NCI-H524 treated with DMSO at 0.1 percent for 48 hours (cell line): Measurements from ENCODE around the gene TIMM29.
A peak's percentile ranks its signal among the peaks of the same experiment; 100 is the strongest.

ENCODE experiments used
- DNase-seq: peaks from one replicate; lab custom pipeline; 2025; lab: John Stamatoyannopoulos, UW

TIMM29 gene

GRCh38 chr19:10928563-10929401, at the start of gene TIMM29, which contains the start of gene YIPF2:
TSS of gene TIMM29 (plus strand) at chr19:10928811. CDS start at chr19:10928823, 12 bp downstream.
TSS of gene YIPF2 (minus strand) at chr19:10928639. CDS start at chr19:10928410, 229 bp downstream.
- peak; percentile 95 for DNase-seq

DNA sequence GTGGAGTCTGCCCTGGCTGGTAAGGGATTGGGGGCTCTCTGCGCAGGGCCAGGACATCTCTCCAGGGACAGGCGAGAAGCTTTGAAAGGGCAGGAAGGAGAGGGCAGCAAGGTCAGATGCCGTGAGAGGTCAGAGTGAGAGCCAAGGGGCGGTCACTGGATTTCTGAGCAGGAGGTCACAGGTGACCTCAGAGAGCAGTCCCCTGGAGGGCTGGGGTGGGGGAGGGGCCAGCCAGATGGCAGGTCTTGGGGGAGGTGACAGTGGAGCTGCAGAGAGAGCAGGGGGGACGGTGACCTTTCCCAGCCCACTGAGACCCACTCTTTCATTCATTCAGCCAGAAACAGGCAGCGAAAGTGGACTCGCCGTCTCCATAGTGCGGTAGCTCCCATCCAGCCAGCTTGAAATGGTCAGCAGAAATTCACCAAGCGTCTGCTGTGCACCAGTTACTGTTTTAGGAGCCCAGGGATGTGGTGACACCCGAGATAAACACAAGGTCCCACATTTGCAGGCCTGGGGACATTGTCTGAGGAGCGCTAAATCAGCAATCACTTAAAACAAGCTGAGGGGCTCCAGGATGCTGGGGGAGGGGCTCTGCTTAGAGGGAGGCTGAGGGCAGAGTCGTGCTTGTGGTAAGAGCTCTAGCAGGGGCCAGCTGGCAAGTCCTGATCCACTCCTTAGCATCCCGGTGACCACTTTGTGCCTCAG, 47.1 kb upstream of the TIMM29 start:
- DNase-seq: no peak

DNA sequence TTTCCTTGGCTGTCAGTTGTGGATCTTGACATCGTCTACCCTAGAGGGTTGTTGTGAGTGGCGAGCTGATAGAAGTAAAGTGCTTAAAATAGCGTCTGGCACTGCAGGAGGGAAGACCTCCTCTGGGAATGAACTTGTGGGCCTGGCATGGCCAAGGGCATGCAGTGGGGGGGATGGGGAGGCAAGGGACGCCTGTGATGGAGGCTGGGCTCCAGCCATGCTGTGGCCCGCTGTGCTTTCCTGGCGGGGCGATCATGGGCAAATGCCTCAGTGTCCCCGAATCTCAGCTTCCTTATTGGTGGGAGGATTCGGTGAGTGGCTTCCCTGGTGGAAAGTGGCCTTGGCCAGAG, 46.5 kb upstream of the TIMM29 start:
- no peak for DNase-seq

- DNase-seq: no peak
Observed at GRCh38 chr19:10884274-10884673, 44.3 kb upstream of the TIMM29 start.

DNA sequence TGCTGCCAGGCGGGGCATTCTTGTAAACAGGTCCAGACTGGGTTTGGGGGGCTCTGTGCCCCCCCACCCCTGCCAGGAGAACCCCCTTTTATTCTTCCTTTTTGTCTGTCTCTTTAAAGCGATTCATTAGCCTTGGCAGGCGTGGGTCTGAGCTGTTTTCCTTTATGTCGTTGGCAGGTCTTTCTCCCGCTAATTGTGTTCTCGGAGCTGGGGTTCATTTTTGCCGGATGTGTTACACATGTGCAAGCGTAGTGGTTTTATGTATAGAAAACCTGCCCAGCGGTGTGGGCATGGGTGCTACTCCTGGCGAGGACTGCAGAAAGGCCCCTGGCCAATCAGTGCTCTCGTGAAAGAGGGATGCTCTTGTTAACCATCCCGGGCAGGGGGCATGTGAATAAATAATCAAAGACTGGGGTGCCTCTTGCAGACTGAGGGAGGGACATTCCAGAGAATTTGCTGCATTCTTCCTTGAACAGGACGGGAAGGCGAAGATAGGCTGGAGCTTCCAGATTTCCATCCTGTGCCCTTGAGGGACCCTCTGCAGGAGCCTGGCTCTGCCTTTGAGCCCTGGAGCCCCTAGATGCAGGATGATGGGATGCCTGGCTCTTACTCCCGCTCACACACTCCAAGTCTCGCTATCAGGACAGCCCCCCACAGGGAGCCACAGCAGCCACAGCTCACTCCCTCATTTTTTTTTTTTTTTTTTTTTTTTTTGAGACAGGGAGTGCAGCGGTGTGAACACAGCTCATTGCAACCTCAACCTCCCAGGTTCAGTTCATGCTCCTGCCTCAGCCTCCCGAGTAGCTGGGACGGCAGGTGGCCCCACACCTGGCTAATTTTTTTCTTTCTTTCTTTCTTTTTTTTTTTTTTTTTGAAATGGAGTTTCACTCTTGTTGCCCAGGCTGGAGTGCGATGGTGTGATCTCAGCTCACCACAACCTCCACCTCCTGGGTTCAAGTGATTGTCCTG, 43.1 kb upstream of the TIMM29 start:
- no peak for DNase-seq

DNA sequence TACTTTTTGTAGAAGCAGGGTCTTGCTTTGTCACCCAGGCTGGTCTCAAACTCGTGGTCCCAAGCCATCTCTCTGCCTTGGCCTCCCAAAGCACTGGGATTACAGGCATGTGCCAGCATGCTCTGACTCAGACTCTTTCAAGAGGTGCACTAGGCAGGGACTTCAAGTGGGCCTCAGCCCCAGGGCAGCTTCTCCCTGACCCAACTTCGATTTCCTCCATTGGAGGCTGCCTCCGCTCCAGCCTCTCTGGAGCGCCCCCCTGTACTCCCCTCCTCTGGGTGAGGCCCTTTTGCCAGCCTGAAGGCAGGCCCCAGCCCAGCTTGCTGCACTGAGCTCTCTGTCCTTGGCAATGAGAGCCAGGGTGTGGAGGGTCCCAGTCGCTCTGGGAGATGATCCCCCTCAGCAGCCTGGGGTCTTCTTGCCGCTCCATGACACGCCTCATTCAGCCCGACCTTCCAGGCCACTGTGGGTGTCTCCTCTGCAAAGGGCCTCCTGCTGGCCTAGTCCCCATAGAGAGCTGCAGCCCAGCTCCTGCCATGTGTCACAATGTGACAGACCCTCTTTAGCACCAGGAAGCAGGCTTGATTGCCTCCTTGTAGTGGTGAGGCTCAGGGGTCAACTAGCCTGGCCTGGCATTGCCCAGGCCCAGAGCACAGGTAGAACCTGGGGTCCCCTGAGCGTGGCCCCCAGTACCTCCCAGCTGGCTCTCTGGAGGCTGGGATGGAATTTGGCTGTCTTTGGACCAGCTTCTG, 40.8 kb upstream of the TIMM29 start:
- DNase-seq: no peak

DNA sequence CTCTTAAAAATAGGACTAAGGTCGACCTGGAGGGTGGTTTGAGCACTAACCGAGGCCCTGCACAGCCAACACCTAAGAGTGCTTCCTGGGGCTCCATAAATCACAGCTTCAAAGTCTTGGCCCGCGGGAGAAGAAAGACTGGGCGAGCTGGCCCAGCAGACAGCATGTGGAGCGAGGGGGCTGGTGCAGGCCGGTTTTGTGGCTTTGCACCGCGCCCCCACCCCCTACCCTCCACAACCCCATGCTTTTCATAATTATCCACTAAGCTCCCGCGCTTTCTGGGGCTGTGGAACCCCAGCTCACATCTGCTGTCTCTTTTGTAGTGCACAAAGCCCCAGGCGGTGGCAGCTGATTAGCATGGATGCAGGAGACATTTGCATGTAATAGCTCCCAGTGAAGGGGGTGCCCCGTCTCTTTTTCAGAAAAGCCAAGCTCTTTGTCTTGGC, 40.2 kb upstream of the TIMM29 start:
- peak; percentile 70 for DNase-seq

DNA sequence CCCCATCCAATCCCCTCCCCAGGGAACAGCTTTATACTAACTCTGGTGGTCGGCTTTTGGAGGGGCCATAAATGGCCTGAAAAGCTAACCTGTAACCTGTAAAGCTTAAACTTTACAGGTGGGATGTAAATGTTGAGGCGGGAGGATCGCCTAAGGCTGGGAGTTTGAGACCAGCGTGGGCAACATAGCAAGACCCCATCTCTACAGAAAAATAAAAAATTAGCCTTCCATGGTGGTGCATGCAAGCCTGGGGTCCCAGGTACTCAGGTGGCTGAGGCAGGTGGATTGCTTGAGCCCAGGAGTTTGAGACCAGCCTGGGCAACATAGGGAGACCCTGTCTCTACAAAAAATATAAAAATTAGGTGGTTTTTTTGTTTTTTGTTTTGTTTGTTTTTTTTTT, 38.7 kb upstream of the TIMM29 start:
- no peak for DNase-seq

DNA sequence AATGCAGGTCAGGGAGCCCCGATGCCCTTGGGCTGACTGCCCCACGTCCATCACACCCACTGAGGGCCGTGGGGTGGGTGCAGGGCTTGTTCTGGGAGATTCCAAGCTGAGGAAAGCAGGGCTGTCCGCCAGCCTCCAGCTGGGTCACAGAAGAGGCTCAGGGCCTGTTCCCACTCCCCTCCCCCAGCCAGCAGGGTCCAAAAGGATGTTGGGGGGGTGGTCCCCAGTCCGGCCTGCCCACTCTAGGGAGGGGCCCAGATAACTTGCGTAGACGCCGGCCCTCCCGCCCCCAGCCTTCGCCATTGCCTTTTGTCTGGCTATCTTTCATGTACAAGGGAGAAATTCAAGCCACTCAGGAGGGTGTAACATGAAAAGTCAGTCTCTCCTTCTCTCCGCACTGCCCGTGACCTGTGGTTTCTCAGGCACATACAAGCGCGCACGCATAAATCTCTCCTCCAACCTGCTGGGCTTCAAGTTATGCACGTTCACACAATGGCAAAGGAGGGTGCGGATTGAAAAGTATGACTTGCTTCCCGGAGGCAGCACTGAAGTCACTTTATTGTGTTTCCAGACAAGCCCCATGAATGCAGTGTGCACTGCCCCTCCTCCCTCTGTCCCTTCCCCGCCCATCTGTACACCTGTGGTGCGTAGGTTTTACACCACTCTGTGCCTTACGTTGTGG, 37.1 kb upstream of the TIMM29 start:
- DNase-seq: no peak

DNA sequence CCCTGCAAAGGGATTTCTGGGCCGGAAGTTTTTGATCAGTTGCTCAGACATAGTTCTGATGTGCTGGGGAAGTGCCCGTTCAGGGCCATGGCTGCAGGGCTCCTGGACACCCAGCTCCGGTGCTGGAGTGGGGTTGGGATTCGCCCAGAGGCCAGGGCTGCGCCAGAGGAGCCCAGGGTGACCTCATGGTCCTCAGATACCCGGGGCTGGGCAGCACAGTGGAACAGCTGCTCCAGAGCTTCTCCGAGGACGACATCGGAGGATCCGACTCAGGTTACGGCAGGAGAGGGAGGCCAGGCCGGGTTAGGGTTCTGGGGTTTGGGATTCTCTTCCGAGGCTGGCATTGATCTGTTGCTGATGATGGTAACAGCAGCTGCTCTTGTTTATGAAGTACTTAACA, 36.4 kb upstream of the TIMM29 start:
- peak; percentile 54 for DNase-seq

- DNase-seq: no peak
Observed at GRCh38 chr19:10894911-10895213, 33.7 kb upstream of the TIMM29 start.

- DNase-seq: no peak
Observed at GRCh38 chr19:10895363-10895762, 33.2 kb upstream of the TIMM29 start.

DNA sequence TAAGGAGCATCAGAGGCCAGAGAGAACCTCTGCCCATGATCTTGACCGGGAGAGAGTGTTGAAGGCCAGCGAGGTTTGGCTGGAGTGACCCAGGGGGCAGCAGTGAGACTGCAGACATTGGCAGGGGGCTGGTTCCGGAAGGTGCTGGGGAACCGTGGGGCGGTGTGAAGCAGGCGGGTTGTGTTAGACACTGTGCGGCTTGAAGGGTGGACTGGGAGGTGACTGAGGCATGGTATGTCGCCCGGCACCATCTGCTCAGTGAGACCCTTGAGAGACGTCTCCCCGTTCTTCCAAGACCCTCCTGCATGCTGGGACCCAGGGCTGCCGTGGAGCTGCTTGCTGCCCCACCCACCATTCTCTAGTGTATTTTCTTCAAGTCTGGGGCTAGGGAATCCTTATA, 32.7 kb upstream of the TIMM29 start:
- no peak for DNase-seq

DNA sequence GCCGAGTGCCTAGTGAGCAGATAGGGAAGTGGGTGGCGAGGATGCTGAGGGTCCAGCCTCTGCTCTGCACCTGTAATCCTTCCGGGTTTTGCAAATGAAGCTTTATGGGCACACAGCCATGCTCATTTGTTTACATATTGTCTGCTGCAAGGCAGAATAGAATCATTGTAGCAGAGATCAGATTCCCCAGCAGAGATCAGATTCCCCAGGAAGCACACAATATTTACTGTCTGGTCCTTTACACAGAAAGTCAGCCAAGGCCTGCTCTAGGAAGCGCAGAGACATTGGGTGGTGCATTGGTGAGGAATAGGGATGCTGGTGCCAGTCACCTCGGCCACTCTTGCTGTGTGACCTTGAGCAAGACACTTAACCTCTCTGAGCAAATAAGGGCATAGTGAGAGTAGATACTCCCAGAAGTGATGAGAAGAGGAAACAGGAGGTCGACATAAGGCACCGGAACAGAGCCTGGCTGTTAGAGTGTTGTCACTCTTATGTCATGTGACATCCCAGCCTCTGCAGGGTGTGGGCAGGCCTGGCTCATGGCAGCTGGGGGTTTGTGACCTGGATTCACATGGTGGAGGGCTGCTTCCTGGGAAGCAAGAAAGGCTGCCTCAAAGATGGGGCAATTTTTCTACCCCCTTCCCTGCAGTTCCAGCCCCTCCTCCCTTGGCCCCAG, 31.6 kb upstream of the TIMM29 start:
- no peak for DNase-seq

DNA sequence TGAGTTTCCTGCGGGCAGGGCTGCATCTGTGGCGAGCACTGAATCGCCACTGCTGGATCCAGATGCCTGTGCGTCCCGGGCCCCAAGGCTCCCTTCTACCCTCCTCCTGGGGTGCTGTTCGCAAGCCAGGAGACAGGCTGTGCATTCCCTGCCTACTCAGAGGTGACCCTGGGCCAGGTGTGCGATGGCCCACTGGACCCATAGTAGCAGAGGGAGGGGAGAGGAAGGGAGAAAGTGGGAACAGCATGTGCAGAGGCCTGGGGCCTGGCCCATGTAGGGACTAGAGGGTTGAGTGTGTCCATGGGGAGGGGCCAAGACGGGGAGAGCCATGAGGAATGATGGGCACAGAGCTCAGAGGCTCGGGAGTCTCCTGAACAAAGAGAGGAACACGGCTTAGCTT, 30.0 kb upstream of the TIMM29 start:
- no peak for DNase-seq

- DNase-seq: no peak
Observed at GRCh38 chr19:10899151-10899653, 29.4 kb upstream of the TIMM29 start.

GRCh38 chr19:10907925-10908324, 20.7 kb upstream of the TIMM29 start:
- no peak for DNase-seq

GRCh38 chr19:10908380-10908960, 20.1 kb upstream of the TIMM29 start:
- DNase-seq: no peak

- no peak for DNase-seq
Observed at GRCh38 chr19:10911579-10912363, 16.8 kb upstream of the TIMM29 start.
